Kidney (tissue), 14 donors: ENCODE data around the gene FLAD1. TPM values are rescaled to one million over a fixed set of nuclear protein-coding genes. Genes with fewer than 3 reads are reported as not detected.

Source experiments
- DNase-seq, 5 donors: peaks; one replicate each; pipeline ENCODE4 v3.0.0-alpha.2; 2013 to 2020
- FAIRE-seq: peaks from 2 replicates; lab custom pipeline; 2012; peaks lifted over from hg19 to GRCh38; lab: Jason Lieb, UNC
- H3K27ac ChIP-seq, 2 donors: one replicate each; pipeline ENCODE4 v1.7.0; 2013; ENCODE audit warnings: low read depth in 2 of 2, low read length in 2 of 2, inconsistent platforms in 1 of 2
- H3K27me3 ChIP-seq: one replicate; pipeline ENCODE4 v1.7.1; 2013; ENCODE audit warnings: low read length, inconsistent platforms; ENCODE audit not compliant: control insufficient read depth, insufficient read depth
- H3K36me3 ChIP-seq, 3 donors: one replicate each; pipeline versions ENCODE4 v1.7.0 to v1.7.1; 2013; ENCODE audit warnings: low read length in 3 of 3, control low read depth in 1 of 3, inconsistent platforms in 1 of 3; ENCODE audit not compliant: insufficient read depth in 3 of 3, control insufficient read depth in 2 of 3
- H3K4me1 ChIP-seq, 3 donors: one replicate each; pipeline versions ENCODE4 v1.7.0 to v1.7.1; 2013; ENCODE audit warnings: low read length in 3 of 3, inconsistent platforms in 1 of 3, low read depth in 1 of 3; ENCODE audit not compliant: control insufficient read depth in 2 of 3, insufficient read depth in 2 of 3
- H3K4me3 ChIP-seq, 3 donors: one replicate each; pipeline versions ENCODE4 v1.7.0 to v1.8.1; 2013; ENCODE audit warnings: low read length in 3 of 3, control low read depth in 1 of 3, inconsistent platforms in 1 of 3
- H3K9ac ChIP-seq, 3 donors: one replicate each; pipeline versions ENCODE4 v1.7.0 to v1.7.1; 2013; ENCODE audit warnings: low read length in 3 of 3, control low read depth in 1 of 3, inconsistent platforms in 1 of 3
- H3K9me3 ChIP-seq, 3 donors: one replicate each; pipeline versions ENCODE4 v1.7.0 to v1.7.1; 2013; ENCODE audit warnings: low read length in 3 of 3, control low read depth in 1 of 3, inconsistent platforms in 1 of 3; ENCODE audit not compliant: control insufficient read depth in 2 of 3, insufficient read depth in 1 of 3
- intact Hi-C: fragments of 100-400 bp; cut with DNase I; formaldehyde crosslinking; loops from one replicate; pipeline ENCODE4 v1.11.1; 2022
- polyA plus RNA-seq: library from polyadenylated mRNA; stranded (reverse); fragments of 350-450 nt; fragmentation: Illumina TruSeq; extraction: RNeasy Lipid Tissue Mini Kit (QIAGEN cat#74804); gene quantifications from one replicate; pipeline ENCODE4 v1.2.3, GENCODE V29; 2014; ENCODE audit warnings: low read depth, low replicate concordance; ENCODE audit not compliant: insufficient read depth
- total RNA-seq: library from RNA; stranded (reverse); fragmentation: NEBNext Ultra II Directional; extraction: Animal tissue kit (Norgen Biotek cat#: 25700); gene quantifications from one replicate; pipeline ENCODE4 v1.2.1, GENCODE V29; 2021
- TF ChIP-seq, protein P1 (sequence below): IDR thresholded peaks from 3 replicates; pipeline ENCODE4 v1.5.1; 2012; ENCODE audit warnings: mild to moderate bottlenecking, moderate library complexity, borderline replicate concordance; ENCODE audit not compliant: insufficient read depth; ENCODE audit errors: extremely low read depth
- donor health status: control.
- donor health status: control.
- donor health status: control.
- donor health status: control.
- donor health status: control.
- donor health status: DM: yes; HTN: yes; CAD: no.
- donor health status: Normal renal cell carcinoma (clear cell type).

FLAD1 gene
- total and polyA plus RNA-seq, 2 donors from 2014 or later, result 34.1 to 37.9 TPM

GRCh38 chr1:155019377-155020245 is 36.5 kb downstream of the FLAD1 start:
- DNase-seq (peak in 1 of 5 donors; percentile 61), FAIRE-seq (no peak)
- Histone ChIP-seq H3K9me3 (no peaks in the 10 kb centered on the region), H3K27me3 (no peaks in the 10 kb centered on the region), H3K4me3 (no peak overlapping the region), H3K27ac (no peak overlapping the region), H3K4me1 (peaks cover 0 to 16% (median 4%) of the 10 kb centered on the region in 3 donors), H3K9ac (no peak overlapping the region), H3K36me3 (no peaks in the 10 kb centered on the region)
- intact Hi-C loops, result no loop called here
- TF ChIP-seq, protein P1, sequence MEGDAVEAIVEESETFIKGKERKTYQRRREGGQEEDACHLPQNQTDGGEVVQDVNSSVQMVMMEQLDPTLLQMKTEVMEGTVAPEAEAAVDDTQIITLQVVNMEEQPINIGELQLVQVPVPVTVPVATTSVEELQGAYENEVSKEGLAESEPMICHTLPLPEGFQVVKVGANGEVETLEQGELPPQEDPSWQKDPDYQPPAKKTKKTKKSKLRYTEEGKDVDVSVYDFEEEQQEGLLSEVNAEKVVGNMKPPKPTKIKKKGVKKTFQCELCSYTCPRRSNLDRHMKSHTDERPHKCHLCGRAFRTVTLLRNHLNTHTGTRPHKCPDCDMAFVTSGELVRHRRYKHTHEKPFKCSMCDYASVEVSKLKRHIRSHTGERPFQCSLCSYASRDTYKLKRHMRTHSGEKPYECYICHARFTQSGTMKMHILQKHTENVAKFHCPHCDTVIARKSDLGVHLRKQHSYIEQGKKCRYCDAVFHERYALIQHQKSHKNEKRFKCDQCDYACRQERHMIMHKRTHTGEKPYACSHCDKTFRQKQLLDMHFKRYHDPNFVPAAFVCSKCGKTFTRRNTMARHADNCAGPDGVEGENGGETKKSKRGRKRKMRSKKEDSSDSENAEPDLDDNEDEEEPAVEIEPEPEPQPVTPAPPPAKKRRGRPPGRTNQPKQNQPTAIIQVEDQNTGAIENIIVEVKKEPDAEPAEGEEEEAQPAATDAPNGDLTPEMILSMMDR, result no peak

GRCh38 chr1:155022136-155022926 is 39.2 kb downstream of the FLAD1 start:
- no peak overlapping the region for H3K27ac ChIP-seq
- H3K4me1 ChIP-seq, result peaks cover 0 to 11% (median 4%) of the 10 kb centered on the region in 3 donors
- no peaks in the 10 kb centered on the region for H3K9me3 ChIP-seq
- no peaks in the 10 kb centered on the region for H3K36me3 ChIP-seq
- TF ChIP-seq, protein P1, result no peak
- no peak for FAIRE-seq
- no peak overlapping the region for H3K9ac ChIP-seq
- DNase-seq, result peak in 1 of 5 donors; percentile 38
- no peaks in the 10 kb centered on the region for H3K27me3 ChIP-seq
- H3K4me3 ChIP-seq, result no peak overlapping the region
- intact Hi-C loops, result no loop called here

- no peak for FAIRE-seq
- H3K27ac ChIP-seq, result no peak overlapping the region
- peak in 1 of 5 donors; percentile 35 for DNase-seq
- no peaks in the 10 kb centered on the region for H3K27me3 ChIP-seq
- no peaks in the 10 kb centered on the region for H3K36me3 ChIP-seq
- TF ChIP-seq, protein P1, result no peak
- peaks cover 0 to 7% (median 2%) of the 10 kb centered on the region in 3 donors for H3K4me1 ChIP-seq
- intact Hi-C loops, result no loop called here
- no peaks in the 10 kb centered on the region for H3K9me3 ChIP-seq
- no peak overlapping the region for H3K4me3 ChIP-seq
- no peak overlapping the region for H3K9ac ChIP-seq
Measured at GRCh38 chr1:155022927-155023236, 39.7 kb downstream of the FLAD1 start.
